PC-3 (cell line): Measurements from ENCODE around the gene HOXC4. TPM values are rescaled to one million over a fixed set of nuclear protein-coding genes. Genes with fewer than 3 reads are reported as not detected.

Source experiments
- ATAC-seq: fragments of 200-7000 bp; cut with Tn5 transposase; 2 replicates; pipeline ENCODE4 v1.9.1; 2020; ENCODE audit warnings: mild to moderate bottlenecking, moderate library complexity
- BruUV-seq: library from RNA; stranded (reverse); fragments of 400-500 nt; replicated peaks from 2 replicates; lab custom pipeline; 2021; lab: Mats Ljungman, UMichigan
- CTCF ChIA-PET: fragments of 300-600 bp; sonication (Branson Sonifier 250); formaldehyde crosslinking; loops from one replicate; lab custom pipeline; 2022; ENCODE audit warnings: antibody characterized with exemption; lab: Charles Lee
- POLR2A ChIA-PET: fragments of 300-600 bp; sonication (Branson Sonifier 250); formaldehyde crosslinking; loops from one replicate; lab custom pipeline; 2022; ENCODE audit warnings: antibody characterized with exemption; ENCODE audit not compliant: unreplicated experiment; lab: Charles Lee
- DNase-seq: peaks from one replicate; pipeline ENCODE4 v3.0.0-alpha.2; 2015
- H2AFZ ChIP-seq: fragments of 300-600 bp; sonication (generic); 2 replicates; pipeline ENCODE4 v1.6.0; 2016; ENCODE audit warnings: antibody characterized with exemption, low read length
- H3F3A ChIP-seq: fragments of 300-600 bp; sonication (generic); one replicate; pipeline ENCODE4 v1.6.0; 2017; ENCODE audit warnings: antibody characterized with exemption, low read length, control low read depth, mild to moderate bottlenecking; ENCODE audit not compliant: unreplicated experiment
- H3K27ac ChIP-seq: fragments of 300-600 bp; sonication (generic); 2 replicates; pipeline ENCODE4 v1.5.1; 2016; ENCODE audit warnings: mild to moderate bottlenecking, low read length
- H3K27me3 ChIP-seq: fragments of 300-600 bp; sonication (generic); 2 replicates; pipeline ENCODE4 v1.6.1; 2016; ENCODE audit warnings: low read length, mixed read lengths
- H3K36me3 ChIP-seq: fragments of 300-600 bp; sonication (generic); 2 replicates; pipeline ENCODE4 v1.6.1; 2016; ENCODE audit warnings: low read depth, mixed run types, low read length, mixed read lengths
- H3K4me1 ChIP-seq: fragments of 300-600 bp; sonication (generic); 2 replicates; pipeline ENCODE4 v1.5.1; 2016; ENCODE audit warnings: low read length; ENCODE audit not compliant: insufficient read depth
- H3K4me2 ChIP-seq: fragments of 300-600 bp; sonication (generic); 2 replicates; pipeline ENCODE4 v1.6.0; 2016; ENCODE audit warnings: low read length
- H3K4me3 ChIP-seq: fragments of 300-600 bp; sonication (generic); 2 replicates; pipeline ENCODE4 v1.5.1; 2016; ENCODE audit warnings: mild to moderate bottlenecking, low read length, mixed read lengths
- H3K79me2 ChIP-seq: fragments of 300-600 bp; sonication (generic); 2 replicates; pipeline ENCODE4 v1.6.1; 2017; ENCODE audit warnings: low read length, mixed read lengths
- H3K9ac ChIP-seq: fragments of 300-600 bp; sonication (generic); 2 replicates; pipeline ENCODE4 v1.6.0; 2016; ENCODE audit warnings: mild to moderate bottlenecking, low read length
- H3K9me2 ChIP-seq: fragments of 300-600 bp; sonication (generic); replicated peaks from 2 replicates; pipeline ENCODE4 v1.6.1; 2016; ENCODE audit warnings: mixed run types, low read length, mixed read lengths
- H3K9me3 ChIP-seq: fragments of 300-600 bp; sonication (generic); 2 replicates; pipeline ENCODE4 v1.6.1; 2016; ENCODE audit warnings: low read length, mixed read lengths
- H4K20me1 ChIP-seq: fragments of 300-600 bp; sonication (generic); 2 replicates; pipeline ENCODE4 v1.6.1; 2016; ENCODE audit warnings: low read length, mixed read lengths
- CTCF ChIP-seq: fragments of 300-600 bp; sonication (generic); conservative IDR thresholded peaks from 2 replicates; pipeline ENCODE4 v1.5.1; 2017; ENCODE audit warnings: antibody characterized with exemption, low read depth, mild to moderate bottlenecking, low read length
- EZH2 ChIP-seq: fragments of 300-600 bp; sonication (generic); IDR thresholded peaks from one replicate; pipeline ENCODE4 v1.6.1; 2017; ENCODE audit warnings: antibody characterized with exemption, mild to moderate bottlenecking, low read length; ENCODE audit not compliant: unreplicated experiment
- EZH2phosphoT487 ChIP-seq: fragments of 300-600 bp; sonication (generic); IDR thresholded peaks from 2 replicates; pipeline ENCODE4 v1.6.1; 2018; ENCODE audit warnings: mild to moderate bottlenecking, antibody characterized with exemption, low read length, borderline replicate concordance
- intact Hi-C: fragments of 100-400 bp; cut with micrococcal nuclease; formaldehyde crosslinking; loops from 2 replicates; pipeline ENCODE4 v1.9.0; 2023
- total RNA-seq: library from RNA; depleted of rRNA; stranded (reverse); fragments of >200 nt; gene quantifications from 2 replicates; pipeline ENCODE4 v1.2.3, GENCODE V29; 2014

Gene HOXC4
- total RNA-seq, 1 experiment from 2014 or later = 1.8 TPM

DNA sequence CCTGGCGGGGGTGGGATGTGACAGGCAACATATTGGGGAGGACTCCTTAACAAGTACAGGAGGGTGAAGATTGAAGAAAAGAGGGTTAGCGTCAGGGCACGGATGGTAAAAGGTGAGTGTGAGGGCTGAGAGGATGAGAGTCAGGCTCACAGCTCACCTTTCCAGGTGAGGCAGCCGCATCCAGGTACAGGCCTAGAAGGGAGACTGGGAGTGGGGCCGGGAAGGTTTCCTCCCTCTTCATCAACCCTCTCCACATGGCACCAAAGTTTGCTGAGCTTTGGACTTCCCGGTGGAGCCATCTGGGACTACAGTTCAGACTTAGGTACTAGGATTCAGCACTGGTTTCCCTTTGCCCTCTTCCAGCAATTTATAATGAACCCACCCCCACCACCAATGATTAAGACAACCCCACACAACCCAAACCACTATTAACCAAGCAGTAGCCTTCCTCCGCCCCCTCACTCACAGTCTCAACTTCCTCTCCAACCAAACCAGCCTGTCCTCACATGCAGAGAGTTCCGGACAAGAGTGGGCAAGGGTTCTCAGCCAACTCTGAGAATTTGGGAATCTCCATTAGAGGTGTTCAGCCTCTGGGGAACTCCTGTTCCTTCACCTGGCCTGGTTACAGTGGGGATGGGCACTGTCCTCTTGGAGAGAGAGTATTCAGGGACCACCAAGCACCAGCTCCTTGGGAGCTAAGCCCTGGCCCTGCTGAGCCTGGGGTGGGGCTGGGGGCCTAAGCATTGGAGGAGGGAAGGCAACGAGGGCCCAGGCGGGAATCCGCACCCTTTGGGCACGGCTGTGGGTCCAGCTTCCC is 2.4 kb upstream of the HOXC4 start:
- Histone ChIP-seq H3K9ac (no peak overlapping the region), H4K20me1 (no peaks in the 10 kb centered on the region), H3K4me3 (peak overlapping the region; percentile 57; the same call in 1 of the 2 replicates), H3K9me3 (no peaks in the 10 kb centered on the region), H3K79me2 (no peaks in the 10 kb centered on the region), H2AFZ (peak overlapping the region; percentile 64; the same call in 1 of the 2 replicates), H3K4me2 (peak overlapping the region; percentile 82), H3K9me2 (no peaks in the 10 kb centered on the region), H3K4me1 (peaks cover 17% of the 10 kb centered on the region), H3F3A (no peaks in the 10 kb centered on the region), H3K27me3 (peaks cover 8% of the 10 kb centered on the region; the same call in 1 of the 2 replicates), H3K36me3 (no peaks in the 10 kb centered on the region), H3K27ac (no peak overlapping the region)
- TF ChIP-seq EZH2 = no peak
- TF ChIP-seq EZH2phosphoT487 = no peak
- TF ChIP-seq CTCF = no peak
- BruUV-seq = no TSS peak
- no peak; the same call in 1 of the 2 replicates for ATAC-seq
- DNase-seq = no peak
- intact Hi-C loops = no loop called here
- POLR2A ChIA-PET = interaction anchor here (0.6 to 0.7 kb wide), 2 partner anchors 253 to 924 kb away, joined by 4 to 15 read pairs; no protein-coding TSS in a partner anchor
- CTCF ChIA-PET = interaction anchor here (0.6 kb wide), 1 partner anchor 19 kb away, joined by 4 read pairs; no protein-coding TSS in a partner anchor

DNA sequence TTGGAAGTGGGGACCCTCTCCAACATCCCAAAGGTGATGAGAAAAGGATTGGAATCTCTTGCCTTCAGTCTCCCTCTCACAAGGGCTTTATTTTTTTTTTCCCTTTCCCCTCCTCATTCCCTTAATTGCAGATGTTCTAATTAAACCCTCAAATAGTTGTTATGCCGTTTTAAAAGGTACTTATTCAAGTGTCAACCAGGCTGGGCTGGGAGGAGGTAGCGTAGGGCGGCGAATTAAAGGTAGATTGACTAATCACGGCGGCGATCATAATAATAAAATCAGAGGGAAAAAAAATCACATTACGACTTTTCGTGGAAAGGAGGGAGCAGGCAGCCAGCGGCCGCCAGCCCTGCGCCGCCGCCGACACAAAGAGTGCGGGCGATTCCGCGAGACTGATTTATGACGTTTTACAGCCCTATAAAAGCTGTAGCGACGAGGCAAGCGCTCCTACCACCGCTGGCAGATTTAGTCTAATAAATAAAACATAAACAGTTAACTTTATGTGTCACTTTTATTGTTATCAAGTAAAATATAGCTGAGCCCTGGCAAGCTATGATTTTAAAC is 1.7 kb upstream of the HOXC4 start:
- no peak overlapping the region for H3K27ac ChIP-seq

GRCh38 chr12:54052438-54053002 is 1.1 kb upstream of the HOXC4 start:
- H3F3A ChIP-seq = no peaks in the 10 kb centered on the region
- peak; percentile 45 for ATAC-seq
- H3K27ac ChIP-seq = no peak overlapping the region
- peaks cover 17% of the 10 kb centered on the region for H3K4me1 ChIP-seq
- ChIA-PET CTCF (interaction anchor here (0.6 kb wide), 1 partner anchor 20 kb away, joined by 3 read pairs; the partner anchor contains the start of gene HOXC5), POLR2A (interaction anchor here (0.7 kb wide), 1 partner anchor 58 kb away, joined by 6 read pairs; no protein-coding TSS in a partner anchor)
- H3K4me3 ChIP-seq = peak overlapping the region; percentile 57
- DNase-seq = no peak
- intact Hi-C loops = no loop called here
- H3K36me3 ChIP-seq = no peaks in the 10 kb centered on the region
- TF ChIP-seq CTCF (no peak), EZH2phosphoT487 (no peak), EZH2 (no peak)
- peak overlapping the region; percentile 82 for H3K4me2 ChIP-seq
- BruUV-seq = no TSS peak
- H3K9ac ChIP-seq = no peak overlapping the region
- no peaks in the 10 kb centered on the region for H4K20me1 ChIP-seq
- peak overlapping the region; percentile 64 for H2AFZ ChIP-seq
- H3K79me2 ChIP-seq = no peaks in the 10 kb centered on the region
- peaks cover 8% of the 10 kb centered on the region; the same call in 1 of the 2 replicates for H3K27me3 ChIP-seq
- no peaks in the 10 kb centered on the region for H3K9me2 ChIP-seq
- no peaks in the 10 kb centered on the region for H3K9me3 ChIP-seq

More for the DNA sequence above, 1.7 kb upstream of the HOXC4 start:
- Histone ChIP-seq H3K27me3 (peaks cover 8% of the 10 kb centered on the region; the same call in 1 of the 2 replicates), H3K4me2 (peak overlapping the region; percentile 82), H4K20me1 (no peaks in the 10 kb centered on the region), H3K36me3 (no peaks in the 10 kb centered on the region), H2AFZ (peak overlapping the region; percentile 64), H3K9ac (no peak overlapping the region), H3K4me1 (peaks cover 17% of the 10 kb centered on the region), H3K79me2 (no peaks in the 10 kb centered on the region), H3K4me3 (peak overlapping the region; percentile 57), H3K9me3 (no peaks in the 10 kb centered on the region), H3K9me2 (no peaks in the 10 kb centered on the region), H3F3A (no peaks in the 10 kb centered on the region)
- ChIA-PET CTCF (interaction anchor here (0.6 kb wide), 1 partner anchor 19 kb away, joined by 3 read pairs; the partner anchor contains the start of gene HOXC5), POLR2A (interaction anchor here (0.7 kb wide), 1 partner anchor 57 kb away, joined by 6 read pairs; no protein-coding TSS in a partner anchor)
- DNase-seq = peak; percentile 59
- no TSS peak for BruUV-seq
- peak; percentile 89 for ATAC-seq
- intact Hi-C loops = no loop called here
- TF ChIP-seq EZH2phosphoT487 = no peak
